GM21825 (cell line): Measurements from ENCODE around the gene CD80.
A peak's percentile ranks its signal among the peaks of the same experiment; 100 is the strongest.
"Not testable (repeated sequence)": the region's sequence is repeated elsewhere in the genome, so short reads cannot be mapped to it uniquely, and the experiment has no call there.

Experiments
- ATAC-seq: cut with Tn5 transposase; IDR thresholded peaks from one replicate; pipeline ENCODE4 v1.9.1; 2021; ENCODE audit warnings: mild to moderate bottlenecking, moderate library complexity; ENCODE audit not compliant: unreplicated experiment

The CD80 gene

GRCh38 chr3:119559441-119559963 is at the start of gene CD80:
CD80 (minus strand) TSS chr3:119559614; CDS start chr3:119557728, 1,886 bp downstream.
- peak; percentile 56 for ATAC-seq

- ATAC-seq, result no peak
These were observed 49.1 kb upstream of the CD80 start for GRCh38 chr3:119608405-119609000.

GRCh38 chr3:119604878-119605277 is 45.5 kb upstream of the CD80 start:
- ATAC-seq, result no peak

- ATAC-seq, result no peak
These were observed 43.3 kb upstream of the CD80 start for GRCh38 chr3:119602676-119603075.

- ATAC-seq, result no peak
These were observed 41.7 kb upstream of the CD80 start for GRCh38 chr3:119601154-119601553.

- ATAC-seq, result peak; percentile 56
These were observed 41.3 kb upstream of the CD80 start for GRCh38 chr3:119600732-119601131.

- ATAC-seq, result no peak
These were observed 40.3 kb upstream of the CD80 start for GRCh38 chr3:119599558-119600174.

- ATAC-seq, result peak; percentile 49
These were observed 39.1 kb upstream of the CD80 start for GRCh38 chr3:119598410-119599098.

- ATAC-seq, result peak; percentile 23
These were observed 38.3 kb upstream of the CD80 start, which contains the start of gene PLA1A for GRCh38 chr3:119597548-119598288. PLA1A (plus strand) TSS chr3:119597885; CDS start chr3:119597914, 29 bp downstream.

GRCh38 chr3:119596398-119596797 is 37.0 kb upstream of the CD80 start:
- no peak for ATAC-seq

- ATAC-seq, result no peak
These were observed 36.4 kb upstream of the CD80 start for GRCh38 chr3:119595639-119596334.

GRCh38 chr3:119594929-119595328 is 35.5 kb upstream of the CD80 start:
- ATAC-seq, result not testable (repeated sequence)

- ATAC-seq, result no peak
These were observed 34.7 kb upstream of the CD80 start for GRCh38 chr3:119594066-119594465.

- ATAC-seq, result no peak
These were observed 33.4 kb upstream of the CD80 start for GRCh38 chr3:119592861-119593260.

- no peak for ATAC-seq
These were observed 31.3 kb upstream of the CD80 start for GRCh38 chr3:119590706-119591105.

GRCh38 chr3:119589102-119589773 is 29.8 kb upstream of the CD80 start:
- no peak for ATAC-seq

- ATAC-seq, result no peak
These were observed 28.7 kb upstream of the CD80 start for GRCh38 chr3:119588112-119588511.

- no peak for ATAC-seq
These were observed 27.3 kb upstream of the CD80 start for GRCh38 chr3:119586733-119587172.

- no peak for ATAC-seq
These were observed 26.6 kb upstream of the CD80 start for GRCh38 chr3:119585856-119586570.
